Eye (tissue), 1 donor: Measurements from ENCODE around the gene EMC9.
A peak's percentile ranks its signal among the peaks of the same experiment; 100 is the strongest.

Experiments used
- DNase-seq: peaks from one replicate; pipeline ENCODE4 v3.0.0-alpha.2; 2015

The EMC9 gene

DNA sequence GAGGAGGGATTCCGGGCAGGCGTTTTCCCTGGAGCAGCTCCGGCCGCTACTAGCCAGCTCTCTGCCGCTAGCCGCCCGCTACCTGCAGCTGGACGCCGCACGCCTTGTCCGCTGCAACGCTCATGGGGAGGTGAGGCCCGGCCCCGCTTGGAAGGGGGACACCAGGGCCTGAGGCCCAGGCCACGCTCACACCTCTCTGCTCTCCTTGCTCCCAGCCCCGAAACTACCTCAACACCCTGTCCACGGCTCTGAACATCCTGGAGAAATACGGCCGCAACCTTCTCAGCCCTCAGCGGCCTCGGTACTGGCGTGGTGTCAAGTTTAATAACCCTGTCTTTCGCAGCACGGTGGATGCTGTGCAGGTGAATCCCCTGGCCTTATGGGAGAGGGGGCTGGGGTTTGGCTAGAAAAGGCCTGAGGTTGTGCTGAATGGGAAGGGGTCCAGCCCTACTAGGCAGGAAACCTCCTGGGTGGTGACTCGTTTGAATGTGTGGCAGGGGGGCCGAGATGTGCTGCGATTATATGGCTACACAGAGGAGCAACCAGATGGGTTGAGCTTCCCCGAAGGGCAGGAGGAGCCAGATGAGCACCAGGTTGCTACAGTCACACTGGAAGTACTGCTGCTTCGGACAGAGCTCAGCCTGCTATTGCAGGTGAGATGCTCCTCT is 6.5 kb upstream of the EMC9 start:
- no peak for DNase-seq

DNA sequence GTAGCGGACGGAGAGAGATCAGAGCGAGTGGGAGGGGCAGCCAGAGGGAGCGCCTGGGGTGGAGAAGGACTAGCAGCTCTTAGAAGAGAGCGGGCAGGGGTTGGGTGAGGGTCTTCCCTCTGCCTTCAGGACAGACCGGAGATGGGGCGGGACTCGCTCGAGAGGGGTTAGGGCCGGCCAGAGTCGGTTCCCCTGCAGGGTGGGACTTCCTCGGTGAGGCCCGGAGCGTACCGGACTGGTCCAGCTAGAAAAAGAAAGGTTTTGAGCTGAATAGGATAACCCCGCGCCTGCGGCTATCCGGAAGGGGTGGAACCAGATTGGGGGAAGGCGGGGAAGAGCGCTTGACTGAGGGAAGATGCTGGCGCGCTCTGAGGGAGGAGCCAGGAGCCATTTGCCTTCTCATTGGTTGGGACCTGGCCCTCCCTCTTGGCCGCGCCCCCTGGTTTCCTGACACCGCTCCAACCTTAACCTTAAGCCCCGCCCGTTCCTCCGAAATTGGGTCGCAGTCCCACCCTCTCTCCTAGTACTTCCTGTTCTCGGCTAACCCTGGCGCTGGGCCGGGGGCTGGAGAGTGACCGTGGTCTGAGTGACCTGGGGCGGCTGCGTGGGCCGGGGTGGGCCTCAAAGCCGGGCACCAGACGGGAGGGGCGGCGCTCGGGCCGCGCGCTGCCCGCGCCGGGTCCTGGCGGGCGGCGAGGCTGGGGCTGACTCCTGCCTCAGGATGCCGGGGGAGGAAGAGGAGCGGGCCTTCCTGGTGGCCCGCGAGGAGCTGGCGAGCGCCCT is 5.8 kb upstream of the EMC9 start, which contains the start of gene RNF31:
RNF31 (plus strand) TSS at position 521 of the 783 bp plus-strand sequence; CDS start at position 722, 201 bp downstream.
- DNase-seq = peak; percentile 99

DNA sequence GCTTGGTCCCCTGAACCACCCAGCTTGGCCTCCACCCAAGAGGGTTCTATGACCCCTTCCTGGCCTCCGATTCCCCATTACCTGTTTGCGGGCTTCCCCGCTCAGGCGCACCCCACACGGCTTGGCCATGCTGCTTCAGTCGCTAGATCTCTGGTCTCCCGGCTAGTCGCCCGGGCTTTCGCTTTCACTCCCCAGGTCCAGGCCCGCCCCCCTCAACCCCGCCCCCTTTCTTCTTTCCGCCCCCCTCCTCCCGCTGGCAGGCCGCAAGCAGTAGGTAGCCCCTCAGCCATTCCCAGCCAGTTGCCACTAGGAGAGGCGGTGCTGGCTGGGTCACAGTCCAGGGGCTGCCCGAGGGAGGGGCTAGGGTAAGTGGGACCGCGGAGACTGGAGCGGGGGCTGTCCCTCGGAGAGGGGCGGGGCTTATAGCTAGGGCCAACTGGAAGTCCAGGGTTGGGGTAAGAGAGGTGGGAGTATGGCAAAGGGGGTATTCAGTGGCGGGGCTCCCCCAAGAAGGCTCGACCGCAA is 5.1 kb upstream of the EMC9 start, which contains the start of gene PSME2:
PSME2 (minus strand) TSS at position 158 of the 525 bp plus-strand sequence; CDS start at position 129, 29 bp downstream.
- DNase-seq = peak; percentile 98

DNA sequence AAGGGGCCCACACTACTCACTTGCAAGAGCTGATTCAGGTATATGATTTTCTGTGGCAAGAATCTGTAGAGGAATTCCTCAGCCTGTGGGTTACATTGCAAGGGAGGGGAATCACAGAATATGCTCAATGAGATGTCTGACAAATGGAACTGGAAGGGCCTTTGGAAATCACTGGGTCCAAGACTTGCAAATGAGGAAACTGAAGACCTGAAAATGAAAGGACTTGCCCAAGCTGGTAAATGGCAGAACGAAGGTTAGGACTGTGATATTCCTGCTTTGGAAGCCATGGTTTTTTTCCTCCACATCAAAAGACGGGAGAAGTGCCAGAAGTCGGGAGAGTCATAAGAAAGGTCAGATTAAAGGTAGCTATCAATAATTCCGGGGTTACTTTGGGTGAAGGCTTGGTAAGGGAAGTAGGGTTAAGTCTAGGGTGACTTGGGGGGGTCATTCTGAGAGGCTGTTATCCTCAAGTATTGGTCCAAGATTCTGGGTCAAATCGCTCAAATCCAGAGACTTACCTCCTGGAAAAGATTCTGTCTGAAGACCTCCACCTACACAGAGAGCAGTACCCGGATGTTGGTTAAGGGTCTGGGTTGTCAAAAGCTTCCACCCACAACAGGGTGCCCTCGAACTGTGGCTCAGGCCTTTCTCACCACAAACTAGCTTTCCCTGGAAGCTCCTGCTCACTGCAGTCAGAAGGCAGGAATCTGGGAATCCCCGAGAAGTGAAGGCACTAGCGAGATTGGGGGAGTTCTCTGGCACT is 4.5 kb upstream of the EMC9 start:
- DNase-seq = no peak

DNA sequence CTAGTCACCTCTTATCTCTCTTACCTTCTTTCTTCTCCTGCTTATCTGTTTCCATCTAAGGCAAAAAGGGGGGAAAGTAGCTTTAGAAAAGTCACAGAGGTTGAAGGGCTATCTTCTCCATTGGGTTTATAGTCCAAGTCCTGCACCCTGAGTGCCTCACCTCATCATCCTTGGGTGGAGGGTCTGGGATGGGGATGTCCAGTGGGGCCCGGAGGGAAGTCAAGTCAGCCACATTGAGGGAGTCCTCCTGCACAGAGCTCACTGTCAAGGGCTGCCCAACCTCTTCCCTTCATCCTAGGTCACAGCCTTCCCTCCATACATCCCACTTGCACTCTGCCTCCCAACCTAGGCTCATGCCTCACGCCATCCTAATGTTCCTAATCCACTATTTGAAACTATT is 3.8 kb upstream of the EMC9 start:
- no peak for DNase-seq

DNA sequence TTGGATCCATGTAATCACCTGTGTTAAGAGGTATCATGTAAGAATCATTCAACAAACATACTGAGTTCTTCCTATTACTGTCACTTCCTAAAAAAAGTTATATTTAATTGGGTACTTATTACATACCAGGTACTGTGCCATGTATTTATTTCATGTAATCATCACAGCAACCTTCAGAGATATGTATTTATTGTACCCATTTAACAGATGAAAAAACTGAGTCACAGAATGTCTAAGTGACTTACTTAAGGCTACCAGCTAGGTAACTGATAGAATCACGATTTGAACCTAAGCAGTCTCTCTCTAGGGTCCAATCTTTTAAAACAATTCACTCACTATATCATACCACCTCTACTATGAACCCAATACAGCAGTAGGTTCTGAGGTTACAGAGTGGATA is 3.1 kb upstream of the EMC9 start:
- DNase-seq = no peak

DNA sequence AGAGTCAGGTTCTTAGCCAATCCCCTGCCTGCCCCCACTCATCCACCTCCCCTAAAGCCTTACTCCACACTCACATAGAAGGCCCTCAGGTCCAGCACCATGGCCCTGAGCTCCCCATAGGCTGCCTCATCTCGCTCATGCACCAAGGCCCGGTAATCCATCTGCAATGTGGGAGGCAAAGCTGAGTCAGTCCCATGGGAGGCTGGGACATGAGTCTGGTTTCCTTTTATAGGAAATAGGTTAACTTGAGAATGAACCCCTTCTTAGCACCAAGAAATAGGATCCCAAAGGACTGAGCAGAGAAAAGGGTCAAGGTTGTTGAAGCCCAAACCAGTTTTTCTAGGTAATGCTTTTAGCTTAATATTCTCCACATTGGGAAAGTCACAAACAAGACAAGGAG is 2.1 kb upstream of the EMC9 start:
- DNase-seq = no peak

DNA sequence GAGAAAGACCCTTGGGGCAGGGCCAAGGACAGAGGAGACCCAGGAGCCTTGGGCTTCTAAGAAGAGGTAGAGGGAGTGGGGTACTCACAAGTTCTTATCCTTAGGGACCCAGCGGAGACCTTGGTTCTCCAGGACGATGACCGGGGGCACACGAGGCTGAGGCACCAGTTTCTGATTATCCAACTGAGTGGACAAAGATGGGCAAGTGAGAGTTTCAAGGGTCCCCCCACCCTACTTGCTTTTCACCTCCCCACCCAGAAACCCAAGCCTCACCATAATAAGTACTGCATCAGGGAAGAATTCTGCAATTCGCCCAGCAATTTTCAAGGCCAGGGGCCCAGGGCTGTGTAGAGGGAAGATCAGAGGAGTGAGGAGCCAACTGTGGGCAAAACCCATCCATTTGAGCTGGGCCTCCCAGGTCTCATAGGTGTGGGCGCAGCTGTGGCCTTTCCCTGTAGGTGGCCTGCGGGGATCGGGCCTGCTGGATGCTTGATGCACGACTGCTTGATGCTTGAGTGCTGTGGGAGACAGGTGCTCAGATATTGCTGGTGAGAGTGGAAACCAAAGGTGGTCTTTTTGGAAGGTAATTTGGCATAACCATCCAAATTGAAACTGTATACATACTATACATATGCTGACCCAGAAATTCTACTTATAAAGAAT is 2.0 kb downstream of the EMC9 start:
- DNase-seq = no peak

DNA sequence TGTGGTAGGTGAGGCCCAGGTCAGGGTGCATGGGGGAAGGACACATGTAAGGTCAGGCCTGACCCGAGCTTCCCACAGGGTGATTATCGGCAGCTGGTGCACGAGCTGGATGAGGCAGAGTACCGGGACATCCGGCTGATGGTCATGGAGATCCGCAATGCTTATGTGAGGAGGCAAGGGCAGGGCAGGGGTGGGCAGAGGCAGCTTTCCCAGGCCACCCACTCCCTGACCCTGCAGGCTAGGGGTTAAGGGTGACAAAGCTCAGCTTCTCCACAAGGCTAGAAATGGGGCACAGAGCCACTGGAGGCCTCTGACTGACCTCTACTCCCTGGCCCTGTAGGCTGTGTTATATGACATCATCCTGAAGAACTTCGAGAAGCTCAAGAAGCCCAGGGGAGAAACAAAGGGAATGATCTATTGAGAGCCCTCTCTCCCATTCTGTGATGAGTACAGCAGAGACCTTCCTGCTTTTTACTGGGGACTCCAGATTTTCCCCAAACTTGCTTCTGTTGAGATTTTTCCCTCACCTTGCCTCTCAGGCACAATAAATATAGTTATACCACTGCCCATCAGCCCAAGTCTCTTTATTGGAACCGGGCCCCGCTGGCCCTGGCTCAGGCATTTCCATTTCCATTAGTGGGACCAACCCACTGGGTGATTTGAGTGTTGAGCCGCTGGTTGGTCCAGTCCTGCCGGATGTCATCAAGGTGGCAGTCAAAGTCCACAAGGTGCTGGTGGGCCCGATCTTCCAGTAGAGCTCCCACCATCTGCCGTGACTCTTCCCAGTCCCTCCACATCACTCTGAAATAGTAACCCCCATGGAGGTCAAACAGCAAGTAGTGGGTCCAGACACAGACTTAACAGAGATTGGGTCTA is 2.8 kb downstream of the EMC9 start:
- no peak for DNase-seq

DNA sequence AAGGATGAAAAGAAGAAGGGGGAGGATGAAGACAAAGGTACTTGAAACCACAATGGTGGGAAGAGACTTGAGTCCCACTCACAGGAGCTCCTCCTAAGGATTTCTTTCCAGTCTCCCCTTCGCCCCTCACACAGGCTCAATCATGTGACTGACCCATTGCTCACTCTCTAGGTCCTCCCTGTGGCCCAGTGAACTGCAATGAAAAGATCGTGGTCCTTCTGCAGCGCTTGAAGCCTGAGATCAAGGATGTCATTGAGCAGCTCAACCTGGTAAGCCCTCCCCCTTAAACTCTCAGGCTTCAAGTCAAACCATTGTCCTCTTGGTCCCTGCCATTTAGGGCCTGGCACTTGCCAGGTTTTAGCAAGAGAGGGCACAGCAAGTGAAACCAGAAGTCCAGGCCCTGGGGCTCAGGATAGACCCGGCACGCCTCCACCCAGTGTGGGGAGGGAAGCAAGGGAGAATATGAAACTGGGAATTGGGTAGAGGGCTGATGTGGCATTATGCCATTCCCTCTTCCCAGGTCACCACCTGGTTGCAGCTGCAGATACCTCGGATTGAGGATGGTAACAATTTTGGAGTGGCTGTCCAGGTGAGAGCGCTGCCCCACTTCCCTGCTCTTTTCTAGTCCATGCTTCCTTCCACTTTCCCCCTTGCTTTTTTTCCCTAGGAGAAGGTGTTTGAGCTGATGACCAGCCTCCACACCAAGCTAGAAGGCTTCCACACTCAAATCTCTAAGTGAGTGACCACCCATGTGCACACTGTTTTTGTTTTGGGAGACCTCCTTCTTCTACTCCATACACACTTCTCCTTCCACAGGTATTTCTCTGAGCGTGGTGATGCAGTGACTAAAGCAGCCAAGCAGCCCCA is 3.6 kb downstream of the EMC9 start:
- no peak for DNase-seq

DNA sequence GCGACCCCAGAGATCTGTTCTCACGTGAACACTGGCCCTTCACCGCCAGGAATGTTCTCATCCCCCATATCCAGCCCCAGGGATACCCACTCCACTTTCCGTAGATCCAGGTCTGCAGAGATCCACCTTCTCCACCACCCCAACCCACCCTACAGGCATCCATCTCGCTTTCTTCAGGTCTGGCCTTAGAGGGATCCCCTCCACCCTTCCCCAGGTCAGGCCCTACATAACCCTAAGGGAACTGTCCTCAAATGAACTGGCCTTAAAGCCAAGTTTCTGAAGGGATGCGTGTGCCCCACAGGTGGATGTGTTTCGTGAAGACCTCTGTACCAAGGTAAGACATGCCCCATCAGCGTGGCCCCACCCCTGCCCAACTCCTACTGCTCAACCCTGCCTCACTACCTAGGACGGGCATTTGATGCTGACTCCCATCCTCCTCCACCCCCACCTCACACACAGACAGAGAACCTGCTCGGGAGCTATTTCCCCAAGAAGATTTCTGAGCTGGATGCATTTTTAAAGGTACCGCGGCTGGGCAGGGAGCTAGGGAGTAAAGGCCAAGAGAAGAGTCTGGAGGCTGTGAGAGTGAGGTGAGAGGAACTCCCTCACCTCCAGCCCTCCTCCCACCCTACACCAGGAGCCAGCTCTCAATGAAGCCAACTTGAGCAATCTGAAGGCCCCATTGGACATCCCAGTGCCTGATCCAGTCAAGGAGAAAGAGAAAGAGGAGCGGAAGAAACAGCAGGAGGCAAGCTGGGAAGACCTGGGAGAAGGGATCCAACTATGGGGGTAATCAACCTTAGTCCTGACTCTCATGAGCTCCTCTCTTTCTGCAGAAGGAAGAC is 4.5 kb downstream of the EMC9 start:
- DNase-seq = peak; percentile 28

DNA sequence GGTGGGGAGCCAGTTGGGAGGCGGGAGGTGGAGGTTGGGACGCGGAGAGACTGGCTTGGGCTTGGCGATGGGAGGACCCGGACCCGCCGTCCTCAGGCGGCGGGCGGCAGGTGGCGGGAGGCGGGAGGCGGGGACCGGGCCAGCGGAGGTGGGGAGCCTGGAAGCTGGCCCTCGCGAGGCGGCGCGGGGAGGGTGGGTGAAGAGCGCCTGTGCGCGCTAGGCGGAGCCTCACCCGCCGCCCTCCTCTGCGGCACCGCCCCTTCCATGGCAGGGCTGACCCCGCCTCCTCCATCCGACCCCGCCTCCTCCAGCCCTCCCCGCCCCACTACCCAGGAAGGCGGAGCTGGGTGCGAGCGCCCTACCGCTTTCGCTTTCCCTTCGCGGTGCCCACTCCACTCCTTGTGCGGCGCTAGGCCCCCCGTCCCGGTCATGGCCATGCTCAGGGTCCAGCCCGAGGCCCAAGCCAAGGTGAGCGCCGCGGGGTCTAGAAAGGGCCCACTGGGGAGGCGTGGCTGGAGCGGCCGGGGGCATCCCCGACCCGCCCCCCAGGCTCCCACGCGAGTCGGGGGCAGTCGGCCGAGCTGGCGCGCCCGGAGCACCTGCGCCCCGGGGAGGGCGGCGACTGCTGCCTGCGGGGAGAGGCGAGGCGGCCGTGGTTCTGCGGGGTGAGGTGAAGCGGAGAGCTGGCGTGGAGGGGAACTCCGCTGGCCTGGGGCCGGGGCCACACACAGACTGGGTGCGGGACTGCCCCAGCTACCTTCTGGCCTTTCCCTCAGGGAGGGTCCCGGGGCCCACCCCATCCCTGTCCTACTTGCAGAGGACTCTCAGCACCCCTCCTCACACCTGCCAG is 5.3 kb downstream of the EMC9 start, which contains the start of gene PSME1:
PSME1 (plus strand) TSS at position 361 of the 850 bp plus-strand sequence; CDS start at position 430, 69 bp downstream.
- peak; percentile 94 for DNase-seq

DNA sequence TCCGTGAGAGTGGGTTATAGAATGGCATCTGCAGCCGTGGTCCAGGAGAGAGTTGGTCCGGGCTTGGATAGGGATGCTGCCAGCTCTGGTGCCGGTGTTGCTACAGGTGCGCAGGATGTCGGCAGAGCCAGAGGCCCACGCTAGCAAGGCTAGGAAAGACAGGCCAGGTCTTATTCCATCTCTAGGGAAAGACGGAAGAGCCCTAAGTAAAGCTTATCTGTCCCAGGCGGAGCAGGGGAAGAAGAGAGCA is 5.9 kb downstream of the EMC9 start:
- DNase-seq = no peak

DNA sequence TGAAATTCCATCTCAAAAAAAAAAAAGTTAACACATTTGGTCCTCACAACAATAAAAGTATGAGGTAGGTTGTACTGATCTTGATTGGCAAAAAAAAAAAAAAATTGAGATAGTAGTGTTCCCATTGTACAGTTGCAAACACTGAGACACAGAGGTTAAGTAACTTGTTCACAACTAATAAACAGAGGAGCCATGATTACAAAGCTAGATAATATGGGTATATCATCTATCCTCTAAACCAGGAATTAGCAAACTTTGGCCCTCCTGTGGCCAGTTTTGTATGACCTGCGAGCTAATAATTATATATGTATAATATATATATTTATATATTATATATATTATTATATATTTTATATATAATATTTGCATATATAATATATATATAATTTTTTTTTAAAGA is 7.7 kb downstream of the EMC9 start:
- DNase-seq = no peak

DNA sequence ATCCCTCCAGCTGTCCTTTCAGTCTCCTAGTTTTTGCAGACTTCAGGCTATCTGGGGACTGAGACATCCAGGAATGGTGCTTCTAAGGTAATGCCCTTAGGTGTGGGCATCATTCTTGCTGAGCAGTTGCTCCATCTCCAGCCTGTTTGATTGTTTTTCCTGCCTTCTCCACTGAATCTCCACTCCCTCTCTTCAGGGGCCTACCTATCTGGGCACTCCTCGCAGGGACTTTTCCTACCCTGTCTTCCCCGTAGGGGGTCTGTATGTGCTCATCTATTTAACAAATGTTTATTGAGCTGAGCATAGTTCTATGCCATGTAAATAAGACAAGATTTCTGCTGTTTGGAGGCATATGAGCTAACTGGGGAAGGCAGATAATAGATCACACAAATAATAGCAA is 8.4 kb downstream of the EMC9 start:
- DNase-seq = no peak

DNA sequence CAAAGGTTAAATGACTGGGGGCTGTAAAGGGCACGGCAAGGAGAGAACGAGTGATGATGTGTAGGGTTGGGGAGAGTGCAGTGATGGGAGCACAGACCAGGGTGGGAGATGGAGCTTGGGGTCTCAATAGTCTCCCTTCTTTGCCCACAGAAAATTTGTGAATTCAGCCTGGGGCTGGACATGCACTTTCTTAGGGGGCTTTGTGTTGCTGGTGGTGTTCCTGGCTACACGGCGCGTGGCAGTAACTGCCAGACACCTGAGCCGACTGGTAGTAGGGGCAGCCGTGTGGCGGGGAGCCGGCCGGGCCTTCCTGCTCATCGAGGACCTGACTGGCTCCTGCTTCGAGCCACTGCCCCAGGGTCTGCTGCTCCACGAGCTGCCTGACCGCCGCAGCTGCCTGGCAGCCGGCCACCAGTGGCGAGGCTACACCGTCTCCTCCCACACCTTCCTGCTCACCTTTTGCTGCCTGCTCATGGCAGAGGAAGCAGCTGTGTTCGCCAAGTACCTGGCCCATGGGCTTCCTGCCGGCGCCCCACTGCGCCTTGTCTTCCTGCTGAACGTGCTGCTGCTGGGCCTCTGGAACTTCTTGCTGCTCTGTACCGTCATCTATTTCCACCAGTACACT is 9.2 kb downstream of the EMC9 start:
- DNase-seq = no peak

DNA sequence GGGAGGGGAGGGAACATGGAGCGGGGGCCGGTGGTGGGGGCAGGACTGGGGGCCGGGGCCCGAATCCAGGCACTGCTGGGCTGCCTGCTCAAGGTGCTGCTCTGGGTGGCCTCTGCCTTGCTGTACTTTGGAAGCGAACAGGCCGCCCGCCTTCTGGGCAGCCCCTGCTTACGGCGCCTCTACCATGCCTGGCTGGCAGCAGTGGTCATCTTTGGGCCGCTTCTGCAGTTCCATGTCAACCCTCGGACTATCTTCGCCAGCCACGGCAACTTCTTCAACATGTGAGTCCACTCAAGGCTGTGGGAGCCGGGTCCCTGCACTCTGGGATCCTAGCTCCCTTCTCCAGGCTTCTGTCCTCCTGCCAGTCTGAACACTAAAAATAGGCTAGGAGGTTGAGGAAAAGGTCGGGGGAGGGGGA is 9.8 kb downstream of the EMC9 start:
- DNase-seq = no peak
